ENCODE results near the gene ULK3.

ULK3 gene

GRCh38 chr15:74865316-74865715 is 22.4 kb upstream of the ULK3 start:
- no peak for DNase-seq (ENCODE audit: extremely low read depth, low read depth)
- no peak for TF ChIP-seq CTCF (IDR thresholded peaks at IDR 0.05; ENCODE audit: low read depth, low read length)

GRCh38 chr15:74864296-74864695 is 21.3 kb upstream of the ULK3 start:
- no peak for TF ChIP-seq CTCF (IDR thresholded peaks at IDR 0.05; ENCODE audit: low read depth, low read length)
- DNase-seq (ENCODE audit: extremely low read depth, low read depth) = no peak

- no peak for DNase-seq (ENCODE audit: extremely low read depth, low read depth)
- no peak for TF ChIP-seq CTCF (IDR thresholded peaks at IDR 0.05; ENCODE audit: low read depth, low read length)
Observed at GRCh38 chr15:74863239-74864056, 20.5 kb upstream of the ULK3 start.

GRCh38 chr15:74858369-74858740 is 15.4 kb upstream of the ULK3 start:
- DNase-seq (ENCODE audit: extremely low read depth, low read depth) = no peak
- TF ChIP-seq CTCF (IDR thresholded peaks at IDR 0.05; ENCODE audit: low read depth, low read length) = no peak

GRCh38 chr15:74857671-74858368 is 14.9 kb upstream of the ULK3 start:
- no peak for DNase-seq (ENCODE audit: extremely low read depth, low read depth)
- TF ChIP-seq CTCF (IDR thresholded peaks at IDR 0.05; ENCODE audit: low read depth, low read length) = no peak

- TF ChIP-seq CTCF (IDR thresholded peaks at IDR 0.05; ENCODE audit: low read depth, low read length) = no peak
Observed at GRCh38 chr15:74857082-74857655, 14.2 kb upstream of the ULK3 start.

GRCh38 chr15:74856537-74856936 is 13.6 kb upstream of the ULK3 start:
- DNase-seq (ENCODE audit: extremely low read depth, low read depth) = no peak
- TF ChIP-seq CTCF (IDR thresholded peaks at IDR 0.05; ENCODE audit: low read depth, low read length) = no peak

More at GRCh38 chr15:74857082-74857655, 14.2 kb upstream of the ULK3 start:
- no peak for DNase-seq (ENCODE audit: extremely low read depth, low read depth)
